CD4-positive, alpha-beta memory T cell (primary cell): ENCODE data around the gene LRTM2. TPM values are rescaled to one million over a fixed set of nuclear protein-coding genes. Genes with fewer than 3 reads are reported as not detected.
A peak's percentile ranks its signal among the peaks of the same experiment; 100 is the strongest.

ENCODE experiments used
- CTCF ChIA-PET: fragments of 350-600 bp; sonication (Branson Sonifier 250); formaldehyde crosslinking; loops from one replicate; lab custom pipeline; 2021; ENCODE audit warnings: inconsistent platforms; ENCODE audit not compliant: partially characterized antibody; lab: Charles Lee
- POLR2A ChIA-PET: fragments of 350-600 bp; sonication (Branson Sonifier 250); formaldehyde crosslinking; loops from one replicate; lab custom pipeline; 2021; ENCODE audit not compliant: partially characterized antibody; lab: Charles Lee
- DNase-seq, 5 donors: peaks; one replicate each; pipeline versions ENCODE4 v3.0.0 to v3.0.0-alpha.2; 2020 to 2022; ENCODE audit warnings: mixed read lengths in 1 of 5
- H3K27ac ChIP-seq: one replicate; pipeline ENCODE4 v1.7.0; 2013; ENCODE audit warnings: low read depth, low read length
- H3K27me3 ChIP-seq: 2 replicates; pipeline ENCODE4 v1.7.0; 2013; ENCODE audit warnings: mild to moderate bottlenecking, low read length, moderate library complexity; ENCODE audit not compliant: insufficient read depth
- H3K36me3 ChIP-seq: 2 replicates; pipeline ENCODE4 v1.7.0; 2013; ENCODE audit warnings: mild to moderate bottlenecking, low read length, moderate library complexity; ENCODE audit not compliant: insufficient read depth
- H3K4me1 ChIP-seq: 2 replicates; pipeline ENCODE4 v1.7.0; 2013; ENCODE audit warnings: mild to moderate bottlenecking, low read length, moderate library complexity; ENCODE audit not compliant: insufficient read depth
- H3K4me3 ChIP-seq, 2 donors: one replicate each; pipeline ENCODE4 v1.7.0; 2013; ENCODE audit warnings: low read length in 2 of 2, mild to moderate bottlenecking in 1 of 2
- H3K9me3 ChIP-seq, 2 donors: one replicate each; pipeline ENCODE4 v1.7.0; 2013; ENCODE audit warnings: low read length in 2 of 2, control low read depth in 1 of 2; ENCODE audit not compliant: control insufficient read depth in 1 of 2
- H3K27ac Mint-ChIP-seq, 7 donors: one replicate each; pipeline ENCODE4 v1.8.0; 2020 to 2021; ENCODE audit warnings: mixed read lengths in 7 of 7, mild to moderate bottlenecking in 6 of 7, inconsistent platforms in 3 of 7, moderate library complexity in 3 of 7
- H3K27me3 Mint-ChIP-seq, 2 donors: one replicate each; pipeline ENCODE4 v1.8.0; 2020 to 2021; ENCODE audit warnings: mixed read lengths in 2 of 2
- H3K36me3 Mint-ChIP-seq, 2 donors: one replicate each; pipeline ENCODE4 v1.8.0; 2020 to 2021; ENCODE audit warnings: mixed read lengths in 2 of 2, inconsistent platforms in 1 of 2, mild to moderate bottlenecking in 1 of 2
- H3K4me1 Mint-ChIP-seq, 4 donors: one replicate each; pipeline ENCODE4 v1.8.0; 2020 to 2021; ENCODE audit warnings: mixed read lengths in 4 of 4, mild to moderate bottlenecking in 1 of 4
- H3K4me3 Mint-ChIP-seq, 8 donors: one replicate each; pipeline ENCODE4 v1.8.0; 2020 to 2021; ENCODE audit warnings: mixed read lengths in 8 of 8, mild to moderate bottlenecking in 7 of 8, moderate library complexity in 6 of 8, inconsistent platforms in 3 of 8
- H3K9me3 Mint-ChIP-seq, 8 donors: one replicate each; pipeline ENCODE4 v1.8.0; 2020 to 2021; ENCODE audit warnings: mixed read lengths in 8 of 8, mild to moderate bottlenecking in 5 of 8, inconsistent platforms in 3 of 8, moderate library complexity in 1 of 8
- intact Hi-C: fragments of 100-400 bp; cut with micrococcal nuclease; formaldehyde crosslinking; loops from one replicate; pipeline ENCODE4 v1.15.1; 2023
- polyA plus RNA-seq, 2 donors: library from polyadenylated mRNA; unstranded; fragments of 300-500 nt; fragmentation: Illumina TruSeq; gene quantifications; one replicate each; pipeline ENCODE4 v1.2.3, GENCODE V29; 2021
- total RNA-seq, 2 experiments: library from RNA; stranded (reverse); gene quantifications; one replicate each; pipeline ENCODE4 v1.2.3, GENCODE V29; 2021

LRTM2 gene
- total and polyA plus RNA-seq, 4 experiments from 2014 or later, result not detected

DNA sequence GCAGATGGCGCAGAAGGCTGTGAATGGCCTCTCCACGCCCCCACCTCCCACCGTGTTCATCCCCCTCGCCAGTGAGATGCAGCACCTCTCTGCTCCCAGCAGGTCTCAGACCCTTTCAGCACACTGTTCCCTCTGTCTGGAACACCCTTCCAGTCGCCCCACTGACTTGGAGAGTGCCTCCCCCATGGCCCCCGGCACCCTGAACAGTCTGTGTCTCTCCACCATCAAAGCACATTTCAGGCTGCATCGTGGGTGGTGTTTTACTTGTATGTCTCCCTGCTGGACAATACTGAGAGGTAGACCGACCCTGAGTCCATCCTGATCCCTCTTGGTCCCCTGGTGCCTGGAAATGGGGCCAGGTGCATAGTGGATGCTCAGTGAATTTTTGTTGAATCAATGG lies 63.1 kb downstream of the LRTM2 start:
- Mint-ChIP-seq H3K4me3 (no peak overlapping the region), H3K27ac (no peak overlapping the region), H3K4me1 (no peaks in the 10 kb centered on the region), H3K27me3 (peaks cover 11 to 21% of the 10 kb centered on the region in 2 donors), H3K9me3 (peaks cover 0 to 11% (median 3%) of the 10 kb centered on the region in 8 donors), H3K36me3 (no peaks in the 10 kb centered on the region)
- Histone ChIP-seq H3K27me3 (no peaks in the 10 kb centered on the region), H3K9me3 (no peaks in the 10 kb centered on the region), H3K36me3 (no peaks in the 10 kb centered on the region), H3K4me1 (no peaks in the 10 kb centered on the region), H3K27ac (no peak overlapping the region), H3K4me3 (no peak overlapping the region)
- CTCF ChIA-PET, result no interaction called here
- POLR2A ChIA-PET, result no interaction called here
- intact Hi-C loops, result no loop called here
- DNase-seq, result no peak

DNA sequence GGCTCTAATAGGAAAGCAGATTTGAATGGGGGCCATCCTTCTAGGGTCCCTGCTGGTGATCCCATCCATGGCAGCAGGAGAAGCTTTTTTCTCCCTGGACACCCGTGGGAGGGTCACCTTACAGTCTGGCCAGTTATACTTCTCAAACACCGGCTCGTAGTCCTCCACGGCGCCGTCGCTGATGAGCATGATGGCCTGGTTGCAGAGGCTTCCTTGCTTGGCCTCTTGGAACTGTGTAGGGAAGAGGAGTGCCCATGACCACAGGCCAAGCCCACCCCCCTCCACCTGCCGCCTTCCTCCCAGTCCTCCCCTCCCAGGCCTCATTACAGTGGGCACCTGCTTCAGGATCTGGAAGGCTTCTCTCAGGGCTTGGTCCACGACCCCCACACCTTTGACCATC lies 64.3 kb downstream of the LRTM2 start:
- H3K27me3 Mint-ChIP-seq, result peaks cover 14 to 26% of the 10 kb centered on the region in 2 donors
- no peak overlapping the region for H3K27ac Mint-ChIP-seq
- peaks cover 0 to 11% (median 5%) of the 10 kb centered on the region in 8 donors for H3K9me3 Mint-ChIP-seq
- H3K27ac ChIP-seq, result no peak overlapping the region
- H3K36me3 ChIP-seq, result no peaks in the 10 kb centered on the region
- no peak overlapping the region for H3K4me3 ChIP-seq
- H3K4me1 ChIP-seq, result no peaks in the 10 kb centered on the region
- no peaks in the 10 kb centered on the region for H3K4me1 Mint-ChIP-seq
- POLR2A ChIA-PET, result no interaction called here
- no peaks in the 10 kb centered on the region for H3K36me3 Mint-ChIP-seq
- H3K27me3 ChIP-seq, result no peaks in the 10 kb centered on the region
- intact Hi-C loops, result no loop called here
- CTCF ChIA-PET, result no interaction called here
- no peak for DNase-seq
- H3K4me3 Mint-ChIP-seq, result no peak overlapping the region
- H3K9me3 ChIP-seq, result no peaks in the 10 kb centered on the region

DNA sequence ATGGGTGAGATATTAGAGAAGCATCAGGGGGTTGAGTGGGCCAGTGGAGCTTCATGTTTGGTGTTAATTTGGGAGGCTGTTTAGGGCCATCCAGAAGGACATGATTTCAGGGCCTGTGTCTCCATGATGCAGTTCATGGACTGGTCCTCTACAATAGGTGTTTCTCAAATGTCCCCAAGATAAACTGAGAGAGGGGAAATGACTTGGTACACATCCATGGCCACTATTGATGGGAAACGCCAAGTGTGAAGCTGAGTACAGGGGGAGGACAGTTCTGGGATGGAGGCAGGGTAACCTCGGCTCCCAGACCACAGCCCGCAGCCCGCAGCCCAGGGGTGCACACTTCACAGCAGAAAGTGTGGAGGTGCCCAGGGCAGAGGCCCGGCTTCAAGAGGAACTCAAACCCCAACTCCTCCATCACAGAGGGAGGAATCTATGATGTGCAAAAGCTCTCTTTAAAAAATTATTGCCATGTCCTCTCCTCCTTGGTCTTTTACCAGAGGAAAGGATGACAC lies 64.8 kb downstream of the LRTM2 start:
- ChIA-PET CTCF (no interaction called here), POLR2A (no interaction called here)
- Mint-ChIP-seq H3K27me3 (peaks cover 14 to 28% of the 10 kb centered on the region in 2 donors), H3K4me1 (no peaks in the 10 kb centered on the region), H3K27ac (peak overlapping the region in 1 of 7 donors; percentile 4), H3K9me3 (peaks cover 0 to 11% (median 5%) of the 10 kb centered on the region in 8 donors), H3K4me3 (no peak overlapping the region), H3K36me3 (no peaks in the 10 kb centered on the region)
- DNase-seq, result no peak
- no peaks in the 10 kb centered on the region for H3K9me3 ChIP-seq
- H3K27ac ChIP-seq, result no peak overlapping the region
- H3K27me3 ChIP-seq, result no peaks in the 10 kb centered on the region
- no peak overlapping the region for H3K4me3 ChIP-seq
- intact Hi-C loops, result no loop called here
- no peaks in the 10 kb centered on the region for H3K36me3 ChIP-seq
- H3K4me1 ChIP-seq, result no peaks in the 10 kb centered on the region

DNA sequence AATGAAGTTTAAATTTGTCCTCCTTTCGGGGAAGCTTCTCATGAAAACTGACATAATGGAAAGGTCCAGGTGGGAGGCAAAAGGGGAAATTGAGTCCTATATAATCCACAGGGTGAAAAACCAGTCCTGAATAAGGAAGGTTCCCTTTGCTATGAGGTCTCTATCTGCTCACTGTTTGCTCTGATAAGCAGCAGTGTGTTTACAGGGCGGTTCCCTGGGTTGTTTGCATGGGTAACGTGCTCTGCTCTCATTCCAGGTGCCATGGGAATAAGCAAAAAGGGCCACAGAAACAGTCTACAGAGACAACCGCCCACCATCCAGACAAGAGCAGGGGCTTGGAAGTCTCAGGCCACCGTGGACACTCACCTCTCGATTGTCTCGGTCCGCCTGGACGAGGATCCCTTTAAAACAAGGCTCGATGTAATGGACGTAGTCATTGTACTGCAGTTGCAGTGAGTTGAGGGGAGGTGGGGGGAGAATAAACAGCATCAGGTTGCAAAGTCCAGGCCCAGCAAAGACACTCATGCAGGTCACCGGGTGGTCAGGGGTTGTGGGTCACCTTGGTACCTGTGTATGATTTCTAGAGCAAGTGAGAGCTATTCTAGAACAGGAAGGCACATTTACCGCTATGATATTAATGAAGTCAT lies 65.4 kb downstream of the LRTM2 start:
- H3K36me3 Mint-ChIP-seq, result no peaks in the 10 kb centered on the region
- ChIA-PET POLR2A (no interaction called here), CTCF (no interaction called here)
- no peak for DNase-seq
- peaks cover 14 to 28% of the 10 kb centered on the region in 2 donors for H3K27me3 Mint-ChIP-seq
- no peak overlapping the region for H3K4me3 Mint-ChIP-seq
- Histone ChIP-seq H3K9me3 (no peaks in the 10 kb centered on the region), H3K27me3 (no peaks in the 10 kb centered on the region), H3K36me3 (no peaks in the 10 kb centered on the region), H3K4me3 (no peak overlapping the region), H3K27ac (no peak overlapping the region), H3K4me1 (no peaks in the 10 kb centered on the region)
- no peaks in the 10 kb centered on the region for H3K4me1 Mint-ChIP-seq
- intact Hi-C loops, result no loop called here
- H3K9me3 Mint-ChIP-seq, result peaks cover 0 to 14% (median 5%) of the 10 kb centered on the region in 8 donors
- H3K27ac Mint-ChIP-seq, result no peak overlapping the region

Other genes starting within 250 kb of the LRTM2 start
- 10 to 100 TPM; 41.6 to 43.4 TPM for gene FBXL14, start 226.0 kb upstream of the LRTM2 start, total RNA-seq
- 10 to 100 TPM; 14.6 to 29.2 TPM for gene FBXL14, start 226.0 kb upstream of the LRTM2 start, polyA plus RNA-seq
- gene WNT5B, start 191.3 kb upstream of the LRTM2 start, total RNA-seq, result under 1 TPM in 1 of 2 experiments, not detected in 1; 0.17 TPM
- under 1 TPM in 1 of 2 donors, not detected in 1; 0.61 TPM for gene WNT5B, start 191.3 kb upstream of the LRTM2 start, polyA plus RNA-seq
- 10 to 100 TPM; 35.7 to 36.2 TPM for gene ADIPOR2, start 129.5 kb upstream of the LRTM2 start, total RNA-seq
- 1 to 10 TPM; 1.8 to 3.5 TPM for gene ADIPOR2, start 129.5 kb upstream of the LRTM2 start, polyA plus RNA-seq
- gene CACNA2D4, start 98.1 kb downstream of the LRTM2 start, total RNA-seq, result 10 to 100 TPM; 15.1 to 19.2 TPM
- 10 to 100 TPM; 12.4 to 14.1 TPM for gene CACNA2D4, start 98.1 kb downstream of the LRTM2 start, polyA plus RNA-seq
- 10 to 100 TPM; 25.5 to 26.9 TPM for gene DCP1B, start 183.9 kb downstream of the LRTM2 start, total RNA-seq
- gene DCP1B, start 183.9 kb downstream of the LRTM2 start, polyA plus RNA-seq, result 10 to 100 TPM; 16.2 to 29.2 TPM
- under 1 TPM; 0.06 to 0.08 TPM for gene CACNA1C, start 232.4 kb downstream of the LRTM2 start, total RNA-seq
- gene CACNA1C, start 232.4 kb downstream of the LRTM2 start, polyA plus RNA-seq, result under 1 TPM; 0.05 to 0.21 TPM